K562 (cell line): Measurements from ENCODE around the gene AGO3. TPM values are rescaled to one million over a fixed set of nuclear protein-coding genes. Genes with fewer than 3 reads are reported as not detected.

ENCODE experiments used
- ESRRA ChIP-seq: fragments of 450-650 bp; IDR thresholded peaks from 2 replicates; pipeline ENCODE4 v1.6.1; 2014; ENCODE audit warnings: low read depth, mild to moderate bottlenecking, moderate library complexity, borderline replicate concordance
- FOXO4 ChIP-seq: fragments of 450-650 bp; formaldehyde crosslinking; IDR thresholded peaks from 2 replicates; pipeline ENCODE4 v1.4.0; 2020; ENCODE audit warnings: mild to moderate bottlenecking, moderate library complexity
- FOXP1 ChIP-seq: sonication (generic); formaldehyde crosslinking; IDR thresholded peaks from 2 replicates; pipeline ENCODE4 v1.8.0; 2022; ENCODE audit warnings: mild to moderate bottlenecking, missing genetic modification reagents
- HNRNPK ChIP-seq: fragments of 200-400 bp; formaldehyde crosslinking; IDR thresholded peaks from one replicate; pipeline ENCODE4 v1.6.1; 2018; ENCODE audit warnings: mild to moderate bottlenecking, low read depth, low read length; ENCODE audit not compliant: poor library complexity, severe bottlenecking
- HSF4 ChIP-seq: fragments of 250-450 bp; sonication (Bioruptor Pico); IDR thresholded peaks from 2 replicates; pipeline ENCODE4 v2.1.2; 2022; ENCODE audit warnings: mild to moderate bottlenecking, moderate library complexity, borderline replicate concordance
- KDM5B ChIP-seq: fragments of 200-600 bp; sonication (generic); IDR thresholded peaks from 2 replicates; pipeline ENCODE4 v1.6.1; 2012; ENCODE audit warnings: low read depth, mild to moderate bottlenecking, moderate library complexity, low read length, control low read depth, inconsistent platforms; ENCODE audit not compliant: insufficient replicate concordance
- KLF16 ChIP-seq: IDR thresholded peaks from 2 replicates; pipeline ENCODE4 v1.6.1; 2016; ENCODE audit warnings: antibody characterized with exemption
- NFYB ChIP-seq: IDR thresholded peaks from 2 replicates; pipeline ENCODE4 v1.6.1; 2011; ENCODE audit warnings: mild to moderate bottlenecking, moderate library complexity; ENCODE audit not compliant: insufficient read length; ENCODE audit errors: extremely low read depth
- RBM34 ChIP-seq: fragments of 200-400 bp; formaldehyde crosslinking; IDR thresholded peaks from 2 replicates; pipeline ENCODE4 v1.6.1; 2018; ENCODE audit warnings: low read length, borderline replicate concordance; ENCODE audit not compliant: insufficient read depth
- SIN3A ChIP-seq, 2 experiments: fragments of 150-350 bp in 1 of 2; IDR thresholded peaks; 2 replicates each; pipeline ENCODE4 v1.6.1; 2011 to 2016; ENCODE audit warnings: borderline replicate concordance in 2 of 2, low read depth in 2 of 2, low read length in 2 of 2, mild to moderate bottlenecking in 2 of 2, moderate library complexity in 2 of 2; ENCODE audit not compliant: control insufficient read depth in 1 of 2
- SIRT6 ChIP-seq: IDR thresholded peaks from one replicate; pipeline ENCODE4 v1.6.1; 2012; ENCODE audit warnings: low read depth, mild to moderate bottlenecking, control low read depth, inconsistent platforms, low read length, moderate library complexity
- SMARCE1 ChIP-seq: fragments of 450-650 bp; IDR thresholded peaks from 2 replicates; pipeline ENCODE4 v1.7.1; 2016; ENCODE audit warnings: mild to moderate bottlenecking
- TCF7L2 ChIP-seq: fragments of 150-350 bp; IDR thresholded peaks from 2 replicates; pipeline ENCODE4 v1.6.1; 2016; ENCODE audit warnings: low read depth, mild to moderate bottlenecking, low read length, moderate library complexity
- THAP7 ChIP-seq: fragments of 250-450 bp; sonication (Bioruptor Pico); IDR thresholded peaks from 2 replicates; pipeline ENCODE4 v1.5.0; 2021
- XRCC4 ChIP-seq: IDR thresholded peaks from one replicate; pipeline ENCODE4 v1.6.1; 2011; ENCODE audit not compliant: insufficient read depth, insufficient read length; ENCODE audit errors: extremely low read depth
- ZBTB9 ChIP-seq: fragments of 450-650 bp; formaldehyde crosslinking; IDR thresholded peaks from 2 replicates; pipeline ENCODE4 v1.4.0; 2020; ENCODE audit warnings: mild to moderate bottlenecking, moderate library complexity
- ZNF436 ChIP-seq: fragments of 250-450, 450-650 bp; sonication (Bioruptor Pico); formaldehyde crosslinking; IDR thresholded peaks from 2 replicates; pipeline ENCODE4 v1.7.0; 2020; ENCODE audit warnings: mild to moderate bottlenecking
- ZNF561 ChIP-seq: fragments of 450-650 bp; formaldehyde crosslinking; conservative IDR thresholded peaks from 2 replicates; pipeline ENCODE4 v1.4.0; 2020; ENCODE audit warnings: mild to moderate bottlenecking, moderate library complexity
- ZNF589 ChIP-seq: fragments of 200-800 bp; sonication (Bioruptor generic); IDR thresholded peaks from 2 replicates; pipeline ENCODE4 v1.6.1; 2016; ENCODE audit warnings: low read depth, missing genetic modification characterization, missing compliant biosample characterization
- ZNF695 ChIP-seq: fragments of 450-650 bp; formaldehyde crosslinking; IDR thresholded peaks from 2 replicates; pipeline ENCODE4 v1.4.0; 2020; ENCODE audit warnings: mild to moderate bottlenecking, moderate library complexity
- polyA plus RNA-seq, 8 experiments: library from polyadenylated mRNA; depleted of rRNA in 4 of 8; stranded (reverse) in 5 of 8; unstranded in 3 of 8; fragments of >200 nt; fragmentation: Nextera tagmentation in 2 of 8; fragmentation: Illumina TruSeq in 1 of 8; extraction: Ambion mirVana in 2 of 8; extraction: Trizol in 1 of 8; gene quantifications; 2 replicates each; pipeline versions ENCODE4 v1.2.1 to v1.2.3, GENCODE V29; 2011 to 2014; ENCODE audit warnings: inconsistent platforms in 1 of 8, missing spikeins in 1 of 8
- total RNA-seq, 7 experiments: library from RNA; depleted of rRNA in 6 of 7; stranded (reverse); fragments of >200 nt in 6 of 7; fragmentation: Illumina TruSeq in 2 of 7; extraction: Trizol in 2 of 7; gene quantifications; 2 replicates each; pipeline versions ENCODE4 v1.2.1 to v1.2.3, GENCODE V29; 2011 to 2021; ENCODE audit warnings: low replicate concordance in 1 of 7
- TF ChIP-seq, protein P1 (sequence below), 2 experiments: fragments of 450-650 bp; IDR thresholded peaks; 2 replicates each; pipeline ENCODE4 v1.6.1; 2016

AGO3 gene
- total and polyA plus RNA-seq, 9 of the 15 experiments (the other 6 are each of a cell fraction or from before 2014, with no cell fraction given), result 4.5 to 41.5 (median 22.7) TPM

- TF ChIP-seq SIN3A (IDR thresholded peaks at IDR 0.05; ENCODE audit: borderline replicate concordance in 2 of 2, control insufficient read depth in 1 of 2, low read depth in 2 of 2, low read length in 2 of 2) (peak; percentile 97; a peak in 3 of 4 replicates), ZNF589 (CRISPR knock-in tag) (no peak), HSF4 (CRISPR knock-in tag) (no peak), KLF16 (0 out of 2 replicates have a peak, but pooled peaks have one; percentile 17), SIRT6 (no peak), FOXO4 (CRISPR knock-in tag) (no peak), NFYB (no peak), SMARCE1 (no peak), THAP7 (CRISPR knock-in tag) (peak; percentile 90; the same call in 1 of the 2 replicates), KDM5B (peak; percentile 98), ZBTB9 (peak; percentile 89), ZNF436 (CRISPR knock-in tag) (no peak), FOXP1 (CRISPR knock-in tag) (peak; percentile 95), ZNF695 (no peak), RBM34 (no peak; the same call in 1 of the 2 replicates), XRCC4 (no peak), HNRNPK (peak; percentile 72), ESRRA (peak; percentile 88), ZNF561 (CRISPR knock-in tag) (no peak), TCF7L2 (no peak)
- TF ChIP-seq, protein P1, sequence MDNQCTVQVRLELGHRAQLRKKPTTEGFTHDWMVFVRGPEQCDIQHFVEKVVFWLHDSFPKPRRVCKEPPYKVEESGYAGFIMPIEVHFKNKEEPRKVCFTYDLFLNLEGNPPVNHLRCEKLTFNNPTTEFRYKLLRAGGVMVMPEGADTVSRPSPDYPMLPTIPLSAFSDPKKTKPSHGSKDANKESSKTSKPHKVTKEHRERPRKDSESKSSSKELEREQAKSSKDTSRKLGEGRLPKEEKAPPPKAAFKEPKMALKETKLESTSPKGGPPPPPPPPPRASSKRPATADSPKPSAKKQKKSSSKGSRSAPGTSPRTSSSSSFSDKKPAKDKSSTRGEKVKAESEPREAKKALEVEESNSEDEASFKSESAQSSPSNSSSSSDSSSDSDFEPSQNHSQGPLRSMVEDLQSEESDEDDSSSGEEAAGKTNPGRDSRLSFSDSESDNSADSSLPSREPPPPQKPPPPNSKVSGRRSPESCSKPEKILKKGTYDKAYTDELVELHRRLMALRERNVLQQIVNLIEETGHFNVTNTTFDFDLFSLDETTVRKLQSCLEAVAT (IDR thresholded peaks at IDR 0.05), result no peak
These were observed 157.9 kb downstream of the AGO3 start, which contains the start of gene ADPRS (continued) for GRCh38 chr1:36088577-36089392.
